ENCODE measurements around the gene ETV3L. TPM values are rescaled to one million over a fixed set of nuclear protein-coding genes. Genes with fewer than 3 reads are reported as not detected.

The ETV3L gene
- total RNA-seq, 1 experiment from 2014 or later = not detected

GRCh38 chr1:157124855-157125254 is 25.2 kb upstream of the ETV3L start:
- DNase-seq (ENCODE audit: unreplicated experiment) = peak; percentile 17
- Mint-ChIP-seq H3K27me3 (ENCODE audit: insufficient read depth, unreplicated experiment) (no peaks in the 10 kb centered on the region), H3K4me1 (ENCODE audit: insufficient read depth, unreplicated experiment) (no peaks in the 10 kb centered on the region), H3K9me3 (ENCODE audit: unreplicated experiment) (no peaks in the 10 kb centered on the region), H3K36me3 (ENCODE audit: insufficient read depth, unreplicated experiment) (peaks cover 81% of the 10 kb centered on the region), H3K4me3 (ENCODE audit: unreplicated experiment) (no peak overlapping the region), H3K27ac (ENCODE audit: low read depth, unreplicated experiment) (no peak overlapping the region)
- ChIA-PET POLR2A (no interaction called here), CTCF (interaction anchor here (0.7 to 6.2 kb wide), 6 partner anchors 12 to 1377 kb away, joined by 4 to 53 read pairs (median 9); no protein-coding TSS in a partner anchor)
- intact Hi-C loops (cut with micrococcal nuclease) = no loop called here
- TF ChIP-seq CTCF (IDR thresholded peaks at IDR 0.05; ENCODE audit: unreplicated experiment) = no peak
- no TSS peak for BruUV-seq (replicated peaks)

GRCh38 chr1:157119448-157119847 is 19.8 kb upstream of the ETV3L start:
- intact Hi-C loops (cut with micrococcal nuclease) = no loop called here
- Mint-ChIP-seq H3K4me3 (ENCODE audit: unreplicated experiment) (no peak overlapping the region), H3K27me3 (ENCODE audit: insufficient read depth, unreplicated experiment) (no peaks in the 10 kb centered on the region), H3K27ac (ENCODE audit: low read depth, unreplicated experiment) (no peak overlapping the region), H3K9me3 (ENCODE audit: unreplicated experiment) (no peaks in the 10 kb centered on the region), H3K36me3 (ENCODE audit: insufficient read depth, unreplicated experiment) (peaks cover 28% of the 10 kb centered on the region), H3K4me1 (ENCODE audit: insufficient read depth, unreplicated experiment) (no peaks in the 10 kb centered on the region)
- TF ChIP-seq CTCF (IDR thresholded peaks at IDR 0.05; ENCODE audit: unreplicated experiment) = no peak
- ChIA-PET CTCF (interaction anchor here (0.5 to 1.6 kb wide), 3 partner anchors 29 to 280 kb away, joined by 3 to 8 read pairs (median 4); no protein-coding TSS in a partner anchor), POLR2A (no interaction called here)
- DNase-seq (ENCODE audit: unreplicated experiment) = no peak
- BruUV-seq (replicated peaks) = no TSS peak

- no peak overlapping the region for H3K4me3 Mint-ChIP-seq (ENCODE audit: unreplicated experiment)
- no peak for DNase-seq (ENCODE audit: unreplicated experiment)
- no TSS peak for BruUV-seq (replicated peaks)
- no peak overlapping the region for H3K27ac Mint-ChIP-seq (ENCODE audit: low read depth, unreplicated experiment)
- ChIA-PET POLR2A (no interaction called here), CTCF (interaction anchor here (0.5 to 1.6 kb wide), 3 partner anchors 29 to 280 kb away, joined by 3 to 8 read pairs (median 4); no protein-coding TSS in a partner anchor)
- no peaks in the 10 kb centered on the region for H3K9me3 Mint-ChIP-seq (ENCODE audit: unreplicated experiment)
- TF ChIP-seq CTCF (IDR thresholded peaks at IDR 0.05; ENCODE audit: unreplicated experiment) = no peak
- H3K4me1 Mint-ChIP-seq (ENCODE audit: insufficient read depth, unreplicated experiment) = no peaks in the 10 kb centered on the region
- intact Hi-C loops (cut with micrococcal nuclease) = no loop called here
- H3K36me3 Mint-ChIP-seq (ENCODE audit: insufficient read depth, unreplicated experiment) = peaks cover 23% of the 10 kb centered on the region
- H3K27me3 Mint-ChIP-seq (ENCODE audit: insufficient read depth, unreplicated experiment) = no peaks in the 10 kb centered on the region
These were observed 19.4 kb upstream of the ETV3L start for GRCh38 chr1:157119008-157119407.

GRCh38 chr1:157117527-157118057 is 18.0 kb upstream of the ETV3L start:
- BruUV-seq (replicated peaks) = no TSS peak
- no peaks in the 10 kb centered on the region for H3K9me3 Mint-ChIP-seq (ENCODE audit: unreplicated experiment)
- DNase-seq (ENCODE audit: unreplicated experiment) = no peak
- no peak for TF ChIP-seq CTCF (IDR thresholded peaks at IDR 0.05; ENCODE audit: unreplicated experiment)
- POLR2A ChIA-PET = no interaction called here
- H3K27ac Mint-ChIP-seq (ENCODE audit: low read depth, unreplicated experiment) = no peak overlapping the region
- no peaks in the 10 kb centered on the region for H3K4me1 Mint-ChIP-seq (ENCODE audit: insufficient read depth, unreplicated experiment)
- H3K4me3 Mint-ChIP-seq (ENCODE audit: unreplicated experiment) = no peak overlapping the region
- peaks cover 13% of the 10 kb centered on the region for H3K27me3 Mint-ChIP-seq (ENCODE audit: insufficient read depth, unreplicated experiment)
- CTCF ChIA-PET = interaction anchor here (0.7 to 6.4 kb wide), 4 partner anchors 18 to 39 kb away, joined by 3 to 35 read pairs (median 19); no protein-coding TSS in a partner anchor
- intact Hi-C loops (cut with micrococcal nuclease) = no loop called here
- H3K36me3 Mint-ChIP-seq (ENCODE audit: insufficient read depth, unreplicated experiment) = peaks cover 9% of the 10 kb centered on the region
